ENCODE measurements around the gene CCDC17. TPM values are rescaled to one million over a fixed set of nuclear protein-coding genes. Genes with fewer than 3 reads are reported as not detected.

The CCDC17 gene
- total and polyA plus RNA-seq, 2 experiments from 2014 or later: 0.73 to 1.4 TPM

DNA sequence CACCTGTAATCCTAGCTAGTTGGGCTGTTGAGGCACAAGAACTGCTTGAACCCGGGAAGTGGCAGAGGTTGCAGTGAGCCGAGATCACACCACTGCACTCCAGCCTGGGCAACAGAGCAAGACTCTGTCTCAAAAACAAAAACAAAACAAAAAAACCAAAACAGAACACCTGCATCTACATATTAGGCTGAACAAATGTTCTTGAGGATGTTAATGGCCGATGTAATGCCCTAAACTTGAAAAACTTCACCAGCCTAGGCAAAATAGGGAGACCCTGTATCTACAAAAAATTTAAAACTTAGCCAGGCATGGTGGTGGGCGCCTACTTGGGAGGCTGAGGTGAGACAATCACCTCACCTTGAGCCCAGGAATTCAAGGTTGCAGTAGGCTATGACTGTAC is 44.7 kb upstream of the CCDC17 start:
- peaks cover 14% of the 10 kb centered on the region for H3K4me1 ChIP-seq (ENCODE audit: insufficient read depth)
- no peak overlapping the region for H2AFZ ChIP-seq
- H3K4me3 ChIP-seq: no peak overlapping the region
- no peaks in the 10 kb centered on the region for H3K27me3 ChIP-seq
- no peak overlapping the region for H3K27ac ChIP-seq
- DNase-seq (ENCODE audit: low spot score): no peak
- H3K4me2 ChIP-seq: no peak overlapping the region
- no peaks in the 10 kb centered on the region for H3K36me3 ChIP-seq (replicated peaks; ENCODE audit: insufficient read depth, low read depth)
- TF ChIP-seq EZH2phosphoT487 (IDR thresholded peaks at IDR 0.05; ENCODE audit: low read depth, severe bottlenecking, unreplicated experiment): no peak
- TF ChIP-seq EZH2 (IDR thresholded peaks at IDR 0.05; ENCODE audit: borderline replicate concordance): no peak
- TF ChIP-seq CTCF (IDR thresholded peaks at IDR 0.05; ENCODE audit: poor library complexity): no peak
- 98% methylated on average over 4 of the region's 4 CpGs for WGBS (ENCODE audit: low lambda C conversion rate, missing lambda C conversion rate)
- peaks cover 100% of the 10 kb centered on the region for H3K79me2 ChIP-seq
- peaks cover 95% of the 10 kb centered on the region for H4K20me1 ChIP-seq (ENCODE audit: insufficient read depth, poor library complexity, severe bottlenecking)
- H3K9me3 ChIP-seq (ENCODE audit: low read depth): no peaks in the 10 kb centered on the region
- no peaks in the 10 kb centered on the region for H3K9me2 ChIP-seq (replicated peaks; ENCODE audit: insufficient read depth)

DNA sequence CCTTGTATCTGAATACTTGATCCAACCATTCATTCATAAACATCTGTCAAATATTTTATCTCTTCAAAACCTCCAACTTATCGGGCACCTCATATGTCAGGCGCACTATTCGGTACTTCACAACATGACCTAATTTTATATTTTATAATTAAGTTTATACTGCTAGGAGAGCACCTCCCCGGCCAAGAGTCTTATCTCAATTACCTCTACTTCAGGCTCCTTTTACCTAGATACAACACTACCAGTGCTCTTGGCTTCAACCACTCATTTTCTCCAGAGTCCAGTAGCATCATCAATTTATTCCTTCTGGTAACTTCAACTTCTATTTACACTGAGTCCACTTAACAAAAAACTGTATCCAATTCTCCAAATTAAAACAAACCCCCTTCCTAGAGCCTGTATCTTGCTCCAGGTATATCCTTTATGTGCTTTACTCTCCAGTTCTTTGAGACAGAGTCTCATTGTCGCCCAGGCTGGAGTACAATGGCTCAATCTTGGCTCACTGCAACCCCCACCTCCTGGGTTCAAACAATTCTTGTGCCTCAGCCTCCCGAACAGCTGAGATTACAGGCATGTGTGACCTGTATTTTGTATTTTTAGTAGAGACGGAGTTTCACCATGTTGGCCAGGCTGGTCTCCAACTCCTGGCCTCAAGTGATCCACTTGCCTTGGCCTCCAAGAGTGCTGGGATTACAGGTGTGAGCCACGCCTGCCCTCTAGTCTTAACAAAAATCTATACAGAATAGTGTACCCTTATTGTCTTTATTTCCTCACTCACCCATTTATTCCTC is 43.7 kb upstream of the CCDC17 start:
- no peak overlapping the region for H3K4me3 ChIP-seq
- no peaks in the 10 kb centered on the region for H3K36me3 ChIP-seq (replicated peaks; ENCODE audit: insufficient read depth, low read depth)
- H3K4me1 ChIP-seq (ENCODE audit: insufficient read depth): peaks cover 14% of the 10 kb centered on the region
- H3K9me3 ChIP-seq (ENCODE audit: low read depth): no peaks in the 10 kb centered on the region
- DNase-seq (ENCODE audit: low spot score): no peak
- peaks cover 95% of the 10 kb centered on the region for H4K20me1 ChIP-seq (ENCODE audit: insufficient read depth, poor library complexity, severe bottlenecking)
- no peak overlapping the region for H3K27ac ChIP-seq
- H3K27me3 ChIP-seq: no peaks in the 10 kb centered on the region
- H3K79me2 ChIP-seq: peaks cover 100% of the 10 kb centered on the region
- TF ChIP-seq CTCF (IDR thresholded peaks at IDR 0.05; ENCODE audit: poor library complexity): no peak
- TF ChIP-seq EZH2phosphoT487 (IDR thresholded peaks at IDR 0.05; ENCODE audit: low read depth, severe bottlenecking, unreplicated experiment): no peak
- no peak for TF ChIP-seq EZH2 (IDR thresholded peaks at IDR 0.05; ENCODE audit: borderline replicate concordance)
- no peak overlapping the region for H2AFZ ChIP-seq
- H3K4me2 ChIP-seq: no peak overlapping the region
- WGBS (ENCODE audit: low lambda C conversion rate, missing lambda C conversion rate): 88% methylated on average over 8 of the region's 8 CpGs
- no peaks in the 10 kb centered on the region for H3K9me2 ChIP-seq (replicated peaks; ENCODE audit: insufficient read depth)

- H3K4me2 ChIP-seq: no peak overlapping the region
- no peak for DNase-seq (ENCODE audit: low spot score)
- 98% methylated on average over 2 of the region's 2 CpGs for WGBS (ENCODE audit: low lambda C conversion rate, missing lambda C conversion rate)
- no peak overlapping the region for H3K27ac ChIP-seq
- H4K20me1 ChIP-seq (ENCODE audit: insufficient read depth, poor library complexity, severe bottlenecking): peaks cover 95% of the 10 kb centered on the region
- no peak for TF ChIP-seq CTCF (IDR thresholded peaks at IDR 0.05; ENCODE audit: poor library complexity)
- no peak for TF ChIP-seq EZH2phosphoT487 (IDR thresholded peaks at IDR 0.05; ENCODE audit: low read depth, severe bottlenecking, unreplicated experiment)
- no peak for TF ChIP-seq EZH2 (IDR thresholded peaks at IDR 0.05; ENCODE audit: borderline replicate concordance)
- H3K79me2 ChIP-seq: peaks cover 100% of the 10 kb centered on the region
- H3K36me3 ChIP-seq (replicated peaks; ENCODE audit: insufficient read depth, low read depth): no peaks in the 10 kb centered on the region
- H3K9me3 ChIP-seq (ENCODE audit: low read depth): no peaks in the 10 kb centered on the region
- H3K4me3 ChIP-seq: no peak overlapping the region
- H3K9me2 ChIP-seq (replicated peaks; ENCODE audit: insufficient read depth): no peaks in the 10 kb centered on the region
- no peak overlapping the region for H2AFZ ChIP-seq
- H3K4me1 ChIP-seq (ENCODE audit: insufficient read depth): peaks cover 14% of the 10 kb centered on the region
- no peaks in the 10 kb centered on the region for H3K27me3 ChIP-seq
Observed at GRCh38 chr1:45666836-45667235, 43.0 kb upstream of the CCDC17 start.

Measured in hepatocyte (in vitro differentiated cells).